GM23338 (cell line): Measurements from ENCODE around the gene PALS2. TPM values are rescaled to one million over a fixed set of nuclear protein-coding genes. Genes with fewer than 3 reads are reported as not detected.
A peak's percentile ranks its signal among the peaks of the same experiment; 100 is the strongest.

Experiments
- ATAC-seq: fragments of 200-7000 bp; cut with Tn5 transposase; 3 replicates; pipeline ENCODE4 v1.9.1; 2020
- DNase-seq: peaks from one replicate; pipeline ENCODE4 v3.0.0-alpha.2; 2015; ENCODE audit warnings: low spot score
- H2AFZ ChIP-seq: fragments of 200-600 bp; sonication (generic); 2 replicates; pipeline ENCODE4 v1.8.0; 2016; ENCODE audit warnings: antibody characterized with exemption, mild to moderate bottlenecking, moderate library complexity
- H3F3A ChIP-seq: fragments of 200-600 bp; sonication (generic); replicated peaks from 2 replicates; pipeline ENCODE4 v1.8.0; 2017; ENCODE audit warnings: antibody characterized with exemption, mixed run types, low read depth
- H3K27ac ChIP-seq: fragments of 200-600 bp; sonication (generic); 2 replicates; pipeline ENCODE4 v1.6.1; 2016; ENCODE audit warnings: low read depth
- H3K27me3 ChIP-seq: fragments of 200-600 bp; sonication (generic); 2 replicates; pipeline ENCODE4 v1.8.0; 2016; ENCODE audit warnings: mild to moderate bottlenecking, mixed run types, moderate library complexity; ENCODE audit not compliant: insufficient read depth
- H3K36me3 ChIP-seq: fragments of 200-600 bp; sonication (generic); 2 replicates; pipeline ENCODE4 v1.8.0; 2016; ENCODE audit warnings: mild to moderate bottlenecking; ENCODE audit not compliant: insufficient read depth
- H3K4me1 ChIP-seq: fragments of 200-600 bp; sonication (generic); 2 replicates; pipeline ENCODE4 v1.8.0; 2016; ENCODE audit warnings: mild to moderate bottlenecking, moderate library complexity; ENCODE audit not compliant: insufficient read depth
- H3K4me2 ChIP-seq: fragments of 200-600 bp; sonication (generic); 2 replicates; pipeline ENCODE4 v1.7.1; 2017; ENCODE audit warnings: mixed run types
- H3K4me3 ChIP-seq: fragments of 200-600 bp; sonication (generic); 2 replicates; pipeline ENCODE4 v1.6.1; 2016; ENCODE audit warnings: mixed run types
- H3K79me2 ChIP-seq: fragments of 200-600 bp; sonication (generic); replicated peaks from 2 replicates; pipeline ENCODE4 v1.8.0; 2017; ENCODE audit warnings: mild to moderate bottlenecking; ENCODE audit not compliant: insufficient read depth
- H3K9me2 ChIP-seq: fragments of 200-600 bp; sonication (generic); 2 replicates; pipeline ENCODE4 v1.8.0; 2017; ENCODE audit not compliant: insufficient read depth
- H4K20me1 ChIP-seq: fragments of 200-600 bp; sonication (generic); replicated peaks from 2 replicates; pipeline ENCODE4 v1.8.0; 2017; ENCODE audit warnings: mild to moderate bottlenecking; ENCODE audit not compliant: insufficient read depth
- H3K27ac Mint-ChIP-seq: 2 replicates; pipeline ENCODE4 v1.8.0; 2020; ENCODE audit warnings: inconsistent platforms, mild to moderate bottlenecking, moderate library complexity, mixed read lengths
- H3K27me3 Mint-ChIP-seq: 3 replicates; pipeline ENCODE4 v1.8.0; 2022; ENCODE audit warnings: low read depth, mild to moderate bottlenecking, moderate library complexity, mixed read lengths, inconsistent platforms; ENCODE audit not compliant: insufficient read depth, poor library complexity
- H3K36me3 Mint-ChIP-seq: 3 replicates; pipeline ENCODE4 v1.8.0; 2021; ENCODE audit warnings: low read depth, mild to moderate bottlenecking, inconsistent platforms, moderate library complexity, mixed read lengths
- H3K4me1 Mint-ChIP-seq: 3 replicates; pipeline ENCODE4 v1.8.0; 2020; ENCODE audit warnings: mild to moderate bottlenecking, inconsistent platforms, mixed read lengths
- H3K4me3 Mint-ChIP-seq: 3 replicates; pipeline ENCODE4 v1.8.0; 2021; ENCODE audit warnings: moderate library complexity, mild to moderate bottlenecking, inconsistent platforms, mixed read lengths
- H3K9me3 Mint-ChIP-seq: 3 replicates; pipeline ENCODE4 v1.8.0; 2020; ENCODE audit warnings: moderate library complexity, mild to moderate bottlenecking, inconsistent platforms, mixed read lengths
- CREB1 ChIP-seq: fragments of 250-450 bp; sonication (Bioruptor Pico); IDR thresholded peaks from 2 replicates; pipeline ENCODE4 v1.5.0; 2020; ENCODE audit warnings: low read depth, mild to moderate bottlenecking, moderate library complexity
- EZH2 ChIP-seq: fragments of 200-600 bp; sonication (generic); IDR thresholded peaks from one replicate; pipeline ENCODE4 v1.8.0; 2017; ENCODE audit warnings: antibody characterized with exemption, mild to moderate bottlenecking, low read depth; ENCODE audit not compliant: unreplicated experiment
- EZH2phosphoT487 ChIP-seq: fragments of 200-600 bp; sonication (generic); IDR thresholded peaks from one replicate; pipeline ENCODE4 v1.8.1; 2018; ENCODE audit warnings: antibody characterized with exemption; ENCODE audit not compliant: unreplicated experiment
- JUNB ChIP-seq: IDR thresholded peaks from one replicate; pipeline ENCODE4 v1.6.1; 2016; ENCODE audit warnings: antibody characterized with exemption; ENCODE audit not compliant: unreplicated experiment
- NANOG ChIP-seq: IDR thresholded peaks from 2 replicates; pipeline ENCODE4 v1.6.1; 2016; ENCODE audit warnings: antibody characterized with exemption, borderline replicate concordance
- POLR2AphosphoS5 ChIP-seq: IDR thresholded peaks from 2 replicates; pipeline ENCODE4 v1.6.1; 2016; ENCODE audit warnings: antibody characterized with exemption, low read depth
- STAT1 ChIP-seq: IDR thresholded peaks from one replicate; pipeline ENCODE4 v1.6.1; 2016; ENCODE audit warnings: antibody characterized with exemption; ENCODE audit not compliant: unreplicated experiment
- ZNF114 ChIP-seq: fragments of 250-450 bp; sonication (Bioruptor Pico); IDR thresholded peaks from 2 replicates; pipeline ENCODE4 v1.5.0; 2020; ENCODE audit warnings: mild to moderate bottlenecking, moderate library complexity
- ZNF331 ChIP-seq: fragments of 250-450 bp; sonication (Bioruptor Pico); IDR thresholded peaks from 2 replicates; pipeline ENCODE4 v1.5.0; 2020; ENCODE audit warnings: low read depth, mild to moderate bottlenecking, moderate library complexity
- polyA plus RNA-seq: library from polyadenylated mRNA; unstranded; fragments of >200 nt; fragmentation: Nextera tagmentation; extraction: Ambion mirVana; gene quantifications from 2 replicates; pipeline ENCODE4 v1.2.1, GENCODE V29; 2016
- total RNA-seq: library from RNA; depleted of rRNA; stranded (reverse); fragments of >200 nt; shearing (Covaris generic); gene quantifications from 2 replicates; pipeline ENCODE4 v1.2.3, GENCODE V29; 2014
- TF ChIP-seq, protein P1 (sequence below): fragments of 250-450 bp; sonication (Bioruptor Pico); IDR thresholded peaks from 2 replicates; pipeline ENCODE4 v1.5.0; 2020; ENCODE audit warnings: mild to moderate bottlenecking, moderate library complexity
- TF ChIP-seq, protein P2 (sequence below): IDR thresholded peaks from one replicate; pipeline ENCODE4 v1.6.1; 2018; ENCODE audit warnings: antibody characterized with exemption; ENCODE audit not compliant: unreplicated experiment

The PALS2 gene
- total and polyA plus RNA-seq, 2 experiments from 2014 or later = 51.8 to 115 TPM

DNA sequence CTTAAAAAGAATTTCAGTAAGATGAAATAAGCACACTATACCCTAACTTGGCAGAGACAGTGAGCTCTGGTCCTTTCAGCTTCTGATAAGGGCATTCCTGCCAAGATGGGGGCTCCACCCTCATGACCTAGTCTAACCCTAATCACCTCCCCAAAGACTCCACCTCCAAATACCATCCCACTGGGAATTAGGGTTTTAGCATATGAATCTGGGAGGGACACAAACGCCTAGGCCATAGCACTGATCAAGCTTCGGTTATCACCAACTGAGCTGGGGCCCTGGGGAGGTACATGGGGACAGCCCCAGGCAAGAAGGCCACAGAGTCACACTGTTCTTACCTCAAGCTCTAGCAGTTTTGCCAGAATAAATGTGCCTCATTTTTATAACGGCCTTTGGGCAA is 31.4 kb downstream of the PALS2 start:
- Mint-ChIP-seq H3K9me3 (peaks cover 10% of the 10 kb centered on the region), H3K27ac (no peak overlapping the region), H3K27me3 (peaks cover 5% of the 10 kb centered on the region), H3K4me1 (peaks cover 46% of the 10 kb centered on the region), H3K36me3 (peaks cover 21% of the 10 kb centered on the region), H3K4me3 (no peak overlapping the region)
- DNase-seq (peak; percentile 87), ATAC-seq (peak; percentile 97)
- H3K4me2 ChIP-seq = peak overlapping the region; percentile 39; the same call in 1 of the 2 replicates
- peaks cover 100% of the 10 kb centered on the region for H3K79me2 ChIP-seq
- peaks cover 16% of the 10 kb centered on the region for H4K20me1 ChIP-seq
- H3F3A ChIP-seq = no peaks in the 10 kb centered on the region
- H3K4me3 ChIP-seq = no peak overlapping the region
- no peak overlapping the region for H3K27ac ChIP-seq
- TF ChIP-seq, protein P1, sequence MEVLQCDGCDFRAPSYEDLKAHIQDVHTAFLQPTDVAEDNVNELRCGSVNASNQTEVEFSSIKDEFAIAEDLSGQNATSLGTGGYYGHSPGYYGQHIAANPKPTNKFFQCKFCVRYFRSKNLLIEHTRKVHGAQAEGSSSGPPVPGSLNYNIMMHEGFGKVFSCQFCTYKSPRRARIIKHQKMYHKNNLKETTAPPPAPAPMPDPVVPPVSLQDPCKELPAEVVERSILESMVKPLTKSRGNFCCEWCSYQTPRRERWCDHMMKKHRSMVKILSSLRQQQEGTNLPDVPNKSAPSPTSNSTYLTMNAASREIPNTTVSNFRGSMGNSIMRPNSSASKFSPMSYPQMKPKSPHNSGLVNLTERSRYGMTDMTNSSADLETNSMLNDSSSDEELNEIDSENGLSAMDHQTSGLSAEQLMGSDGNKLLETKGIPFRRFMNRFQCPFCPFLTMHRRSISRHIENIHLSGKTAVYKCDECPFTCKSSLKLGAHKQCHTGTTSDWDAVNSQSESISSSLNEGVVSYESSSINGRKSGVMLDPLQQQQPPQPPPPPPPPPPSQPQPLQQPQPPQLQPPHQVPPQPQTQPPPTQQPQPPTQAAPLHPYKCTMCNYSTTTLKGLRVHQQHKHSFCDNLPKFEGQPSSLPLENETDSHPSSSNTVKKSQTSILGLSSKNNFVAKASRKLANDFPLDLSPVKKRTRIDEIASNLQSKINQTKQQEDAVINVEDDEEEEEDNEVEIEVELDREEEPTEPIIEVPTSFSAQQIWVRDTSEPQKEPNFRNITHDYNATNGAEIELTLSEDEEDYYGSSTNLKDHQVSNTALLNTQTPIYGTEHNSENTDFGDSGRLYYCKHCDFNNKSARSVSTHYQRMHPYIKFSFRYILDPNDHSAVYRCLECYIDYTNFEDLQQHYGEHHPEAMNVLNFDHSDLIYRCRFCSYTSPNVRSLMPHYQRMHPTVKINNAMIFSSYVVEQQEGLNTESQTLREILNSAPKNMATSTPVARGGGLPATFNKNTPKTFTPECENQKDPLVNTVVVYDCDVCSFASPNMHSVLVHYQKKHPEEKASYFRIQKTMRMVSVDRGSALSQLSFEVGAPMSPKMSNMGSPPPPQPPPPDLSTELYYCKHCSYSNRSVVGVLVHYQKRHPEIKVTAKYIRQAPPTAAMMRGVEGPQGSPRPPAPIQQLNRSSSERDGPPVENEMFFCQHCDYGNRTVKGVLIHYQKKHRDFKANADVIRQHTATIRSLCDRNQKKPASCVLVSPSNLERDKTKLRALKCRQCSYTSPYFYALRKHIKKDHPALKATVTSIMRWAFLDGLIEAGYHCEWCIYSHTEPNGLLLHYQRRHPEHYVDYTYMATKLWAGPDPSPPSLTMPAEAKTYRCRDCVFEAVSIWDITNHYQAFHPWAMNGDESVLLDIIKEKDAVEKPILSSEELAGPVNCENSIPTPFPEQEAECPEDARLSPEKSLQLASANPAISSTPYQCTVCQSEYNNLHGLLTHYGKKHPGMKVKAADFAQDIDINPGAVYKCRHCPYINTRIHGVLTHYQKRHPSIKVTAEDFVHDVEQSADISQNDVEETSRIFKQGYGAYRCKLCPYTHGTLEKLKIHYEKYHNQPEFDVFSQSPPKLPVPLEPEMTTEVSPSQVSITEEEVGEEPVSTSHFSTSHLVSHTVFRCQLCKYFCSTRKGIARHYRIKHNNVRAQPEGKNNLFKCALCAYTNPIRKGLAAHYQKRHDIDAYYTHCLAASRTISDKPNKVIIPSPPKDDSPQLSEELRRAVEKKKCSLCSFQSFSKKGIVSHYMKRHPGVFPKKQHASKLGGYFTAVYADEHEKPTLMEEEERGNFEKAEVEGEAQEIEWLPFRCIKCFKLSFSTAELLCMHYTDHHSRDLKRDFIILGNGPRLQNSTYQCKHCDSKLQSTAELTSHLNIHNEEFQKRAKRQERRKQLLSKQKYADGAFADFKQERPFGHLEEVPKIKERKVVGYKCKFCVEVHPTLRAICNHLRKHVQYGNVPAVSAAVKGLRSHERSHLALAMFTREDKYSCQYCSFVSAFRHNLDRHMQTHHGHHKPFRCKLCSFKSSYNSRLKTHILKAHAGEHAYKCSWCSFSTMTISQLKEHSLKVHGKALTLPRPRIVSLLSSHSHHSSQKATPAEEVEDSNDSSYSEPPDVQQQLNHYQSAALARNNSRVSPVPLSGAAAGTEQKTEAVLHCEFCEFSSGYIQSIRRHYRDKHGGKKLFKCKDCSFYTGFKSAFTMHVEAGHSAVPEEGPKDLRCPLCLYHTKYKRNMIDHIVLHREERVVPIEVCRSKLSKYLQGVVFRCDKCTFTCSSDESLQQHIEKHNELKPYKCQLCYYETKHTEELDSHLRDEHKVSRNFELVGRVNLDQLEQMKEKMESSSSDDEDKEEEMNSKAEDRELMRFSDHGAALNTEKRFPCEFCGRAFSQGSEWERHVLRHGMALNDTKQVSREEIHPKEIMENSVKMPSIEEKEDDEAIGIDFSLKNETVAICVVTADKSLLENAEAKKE (CRISPR knock-in tag) = no peak
- TF ChIP-seq ZNF114 (CRISPR knock-in tag) (no peak), NANOG (no peak), CREB1 (CRISPR knock-in tag) (no peak), EZH2 (no peak), ZNF331 (no peak), EZH2phosphoT487 (no peak), STAT1 (no peak), JUNB (no peak), POLR2AphosphoS5 (no peak)
- TF ChIP-seq, protein P2, sequence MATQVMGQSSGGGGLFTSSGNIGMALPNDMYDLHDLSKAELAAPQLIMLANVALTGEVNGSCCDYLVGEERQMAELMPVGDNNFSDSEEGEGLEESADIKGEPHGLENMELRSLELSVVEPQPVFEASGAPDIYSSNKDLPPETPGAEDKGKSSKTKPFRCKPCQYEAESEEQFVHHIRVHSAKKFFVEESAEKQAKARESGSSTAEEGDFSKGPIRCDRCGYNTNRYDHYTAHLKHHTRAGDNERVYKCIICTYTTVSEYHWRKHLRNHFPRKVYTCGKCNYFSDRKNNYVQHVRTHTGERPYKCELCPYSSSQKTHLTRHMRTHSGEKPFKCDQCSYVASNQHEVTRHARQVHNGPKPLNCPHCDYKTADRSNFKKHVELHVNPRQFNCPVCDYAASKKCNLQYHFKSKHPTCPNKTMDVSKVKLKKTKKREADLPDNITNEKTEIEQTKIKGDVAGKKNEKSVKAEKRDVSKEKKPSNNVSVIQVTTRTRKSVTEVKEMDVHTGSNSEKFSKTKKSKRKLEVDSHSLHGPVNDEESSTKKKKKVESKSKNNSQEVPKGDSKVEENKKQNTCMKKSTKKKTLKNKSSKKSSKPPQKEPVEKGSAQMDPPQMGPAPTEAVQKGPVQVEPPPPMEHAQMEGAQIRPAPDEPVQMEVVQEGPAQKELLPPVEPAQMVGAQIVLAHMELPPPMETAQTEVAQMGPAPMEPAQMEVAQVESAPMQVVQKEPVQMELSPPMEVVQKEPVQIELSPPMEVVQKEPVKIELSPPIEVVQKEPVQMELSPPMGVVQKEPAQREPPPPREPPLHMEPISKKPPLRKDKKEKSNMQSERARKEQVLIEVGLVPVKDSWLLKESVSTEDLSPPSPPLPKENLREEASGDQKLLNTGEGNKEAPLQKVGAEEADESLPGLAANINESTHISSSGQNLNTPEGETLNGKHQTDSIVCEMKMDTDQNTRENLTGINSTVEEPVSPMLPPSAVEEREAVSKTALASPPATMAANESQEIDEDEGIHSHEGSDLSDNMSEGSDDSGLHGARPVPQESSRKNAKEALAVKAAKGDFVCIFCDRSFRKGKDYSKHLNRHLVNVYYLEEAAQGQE = no peak
- no peak overlapping the region for H2AFZ ChIP-seq
- peaks cover 38% of the 10 kb centered on the region for H3K4me1 ChIP-seq
- no peaks in the 10 kb centered on the region for H3K27me3 ChIP-seq
- no peaks in the 10 kb centered on the region for H3K36me3 ChIP-seq
- H3K9me2 ChIP-seq = no peaks in the 10 kb centered on the region
